Stomach smooth muscle (tissue), 2 donors: ENCODE measurements around the gene BMF.
"Not testable (repeated sequence)": the region's sequence is repeated elsewhere in the genome, so short reads cannot be mapped to it uniquely, and the experiment has no call there.

ENCODE experiments used
- H3K27ac ChIP-seq: one replicate; pipeline ENCODE4 v1.7.0; 2013; ENCODE audit warnings: mild to moderate bottlenecking, low read length, inconsistent platforms
- H3K27me3 ChIP-seq, 2 donors: one replicate each; pipeline ENCODE4 v1.7.0; 2013; ENCODE audit warnings: low read length in 2 of 2; ENCODE audit not compliant: insufficient read depth in 2 of 2, control insufficient read depth in 1 of 2
- H3K36me3 ChIP-seq, 2 donors: one replicate each; pipeline ENCODE4 v1.7.0; 2013; ENCODE audit warnings: low read length in 2 of 2; ENCODE audit not compliant: control insufficient read depth in 2 of 2, insufficient read depth in 2 of 2
- H3K4me1 ChIP-seq: one replicate; pipeline ENCODE4 v1.7.0; 2013; ENCODE audit warnings: low read length; ENCODE audit not compliant: control insufficient read depth, insufficient read depth
- H3K4me3 ChIP-seq, 2 donors: one replicate each; pipeline ENCODE4 v1.7.0; 2013; ENCODE audit warnings: low read length in 2 of 2
- H3K9ac ChIP-seq, 2 donors: one replicate each; pipeline ENCODE4 v1.7.0; 2013; ENCODE audit warnings: low read length in 2 of 2, mild to moderate bottlenecking in 1 of 2
- H3K9me3 ChIP-seq, 2 donors: one replicate each; pipeline ENCODE4 v1.7.0; 2013; ENCODE audit warnings: low read length in 2 of 2; ENCODE audit not compliant: control insufficient read depth in 2 of 2
- donor health status: healthy.
- donor health status: Pancreatic carcinoma.

Gene BMF

DNA sequence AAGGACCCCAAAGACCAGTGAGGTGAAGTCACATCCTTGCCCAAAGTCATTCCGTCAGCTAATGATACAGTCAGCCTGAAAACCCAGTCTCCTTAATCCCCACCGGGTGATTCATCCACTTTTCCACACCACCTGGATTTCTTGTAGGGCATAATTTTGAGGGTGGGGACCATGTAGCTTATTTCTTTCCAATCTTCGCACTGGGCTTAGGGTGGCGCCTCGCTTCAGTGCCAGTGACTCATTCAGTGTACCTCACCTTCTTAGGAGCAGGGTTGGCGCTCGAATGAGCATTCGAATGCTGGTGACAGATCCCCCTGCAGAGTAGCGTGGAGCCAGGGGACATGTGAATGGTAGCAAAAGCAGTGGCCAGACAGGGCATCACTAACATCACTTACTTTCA lies 24.0 kb downstream of the BMF start:
- Histone ChIP-seq H3K4me3 (no peak overlapping the region), H3K27me3 (no peaks in the 10 kb centered on the region), H3K4me1 (peaks cover 36% of the 10 kb centered on the region), H3K27ac (no peak overlapping the region), H3K9me3 (no peaks in the 10 kb centered on the region), H3K36me3 (peaks cover 0 to under 1% of the 10 kb centered on the region in 2 donors), H3K9ac (no peak overlapping the region)

DNA sequence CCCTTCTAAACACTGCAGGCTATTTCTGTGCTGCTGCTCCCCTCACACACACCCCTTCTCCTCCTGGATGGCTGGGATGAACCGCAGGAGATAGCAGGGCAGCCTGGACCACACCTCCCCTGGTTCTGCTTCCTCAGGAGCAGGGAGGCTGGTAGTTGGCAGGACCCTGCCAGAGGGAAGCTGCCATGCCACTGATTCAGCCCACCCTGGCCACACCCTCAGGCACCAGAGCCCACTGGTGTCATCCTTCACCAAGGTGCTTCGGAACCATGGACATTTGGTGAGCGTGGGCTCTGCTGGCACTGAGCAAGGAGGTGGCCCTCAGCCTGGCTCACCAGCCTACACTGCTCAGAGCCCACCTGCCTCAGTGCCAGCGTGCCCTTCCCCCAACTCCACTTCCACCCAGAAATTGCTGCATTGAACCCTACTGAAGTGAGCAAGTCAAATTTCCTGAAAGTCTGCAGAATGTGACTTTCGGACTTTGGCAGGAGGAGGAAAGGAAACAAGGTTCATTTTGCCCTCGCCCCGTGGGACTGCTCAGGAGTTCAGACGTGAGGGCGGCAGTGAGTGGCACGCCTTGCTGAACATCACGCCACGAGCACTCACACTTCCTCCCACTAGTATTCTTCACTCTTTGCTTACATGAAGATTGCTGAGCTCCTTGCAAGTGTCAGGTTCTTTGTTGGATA lies 26.3 kb downstream of the BMF start:
- H3K9me3 ChIP-seq = no peaks in the 10 kb centered on the region
- peak overlapping the region; percentile 64 for H3K27ac ChIP-seq
- no peaks in the 10 kb centered on the region for H3K27me3 ChIP-seq
- no peaks in the 10 kb centered on the region for H3K36me3 ChIP-seq
- H3K4me3 ChIP-seq = peak overlapping the region; percentile 55 to 75
- H3K9ac ChIP-seq = peak overlapping the region; percentile 39 to 68
- H3K4me1 ChIP-seq = peaks cover 24% of the 10 kb centered on the region

DNA sequence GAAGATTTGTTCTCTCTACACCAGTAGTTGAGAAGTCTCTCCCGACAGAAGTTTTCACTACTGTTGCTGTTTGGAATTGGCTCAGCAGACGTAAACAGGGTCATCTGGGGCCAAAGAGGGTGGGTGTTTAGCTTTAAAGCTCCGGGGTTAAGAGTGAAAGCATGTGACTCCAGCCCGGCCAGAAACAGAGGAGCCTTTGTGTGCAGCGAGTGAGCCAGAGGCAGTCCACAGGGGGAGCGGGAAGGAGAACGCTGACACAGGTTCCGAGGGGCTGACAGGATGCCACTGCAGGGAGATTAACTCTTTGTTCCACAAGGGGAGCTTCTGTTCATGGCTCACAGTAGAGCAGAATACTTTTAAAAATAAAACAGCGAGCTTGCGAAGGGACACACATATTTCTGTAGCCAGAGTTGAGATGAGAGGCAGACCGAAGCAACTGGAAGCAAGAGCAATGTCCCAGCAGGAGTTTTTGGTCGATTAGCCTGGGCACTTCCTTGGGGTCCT lies 26.9 kb downstream of the BMF start:
- Histone ChIP-seq H3K36me3 (no peaks in the 10 kb centered on the region), H3K27me3 (no peaks in the 10 kb centered on the region), H3K27ac (peak overlapping the region; percentile 64), H3K4me1 (peaks cover 21% of the 10 kb centered on the region), H3K9ac (peak overlapping the region; percentile 39 to 68), H3K4me3 (peak overlapping the region; percentile 55 to 75), H3K9me3 (no peaks in the 10 kb centered on the region)

DNA sequence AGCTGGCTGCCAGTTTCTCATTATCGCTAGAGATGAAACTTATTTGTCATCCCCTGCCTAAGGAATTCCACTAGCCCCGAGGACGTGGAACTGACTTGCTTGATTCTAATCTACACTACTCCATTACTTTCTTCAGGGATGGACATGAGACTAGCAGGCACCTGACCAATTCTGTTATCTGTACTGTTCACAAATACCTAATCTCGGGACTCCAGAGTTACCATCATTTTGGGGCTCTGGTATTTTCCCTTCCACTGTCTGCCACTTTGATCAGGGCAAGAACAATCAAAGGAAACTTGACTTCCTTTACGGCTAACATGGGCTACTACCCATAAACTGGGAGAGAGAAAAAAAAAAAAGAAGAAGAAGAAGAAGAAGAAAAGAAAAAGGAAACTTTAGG lies 27.8 kb downstream of the BMF start:
- no peaks in the 10 kb centered on the region for H3K36me3 ChIP-seq
- H3K9ac ChIP-seq = no peak overlapping the region
- peaks cover 17% of the 10 kb centered on the region for H3K4me1 ChIP-seq
- H3K9me3 ChIP-seq = no peaks in the 10 kb centered on the region
- H3K4me3 ChIP-seq = peak overlapping the region; percentile 5 to 9
- no peaks in the 10 kb centered on the region for H3K27me3 ChIP-seq
- H3K27ac ChIP-seq = no peak overlapping the region

DNA sequence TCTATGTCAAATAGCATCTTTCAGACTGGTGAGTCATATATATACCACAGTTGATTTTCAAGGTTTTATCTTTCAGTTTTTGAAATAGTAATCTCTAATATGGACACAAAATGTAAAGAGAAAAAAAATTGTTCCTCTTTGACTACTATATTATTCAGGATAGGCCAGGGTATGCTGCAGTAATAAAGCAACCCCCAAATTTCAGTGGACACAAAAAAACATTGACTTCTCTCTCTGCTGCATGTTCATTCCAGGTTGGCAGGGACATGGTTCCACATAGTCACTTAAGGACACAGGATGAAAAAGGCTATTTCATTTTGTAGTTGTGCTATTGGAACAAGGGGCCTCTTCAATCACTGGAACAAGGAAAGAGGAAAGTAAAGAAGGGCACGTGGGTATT lies 28.6 kb downstream of the BMF start:
- no peak overlapping the region for H3K27ac ChIP-seq
- no peaks in the 10 kb centered on the region for H3K27me3 ChIP-seq

DNA sequence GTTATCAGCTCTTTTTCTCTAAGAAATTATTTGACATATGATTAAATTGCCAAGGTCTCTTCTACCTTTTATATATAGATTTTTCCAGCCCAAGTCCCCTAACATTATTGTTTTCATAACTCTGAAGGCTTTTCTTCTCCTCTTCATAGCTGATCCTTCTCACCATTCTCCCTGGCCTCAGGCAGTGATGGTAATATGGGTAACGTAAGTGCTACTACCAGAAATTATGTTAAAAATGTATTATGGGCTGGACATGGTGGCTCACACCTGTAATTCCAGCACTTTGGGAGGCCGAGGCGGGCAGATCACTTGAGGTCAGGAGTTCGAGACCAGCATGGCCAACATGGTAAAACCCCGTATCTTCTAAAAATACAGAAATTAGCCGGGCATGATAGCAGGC lies 29.2 kb downstream of the BMF start:
- Histone ChIP-seq H3K27ac (no peak overlapping the region), H3K9me3 (no peaks in the 10 kb centered on the region), H3K4me1 (peaks cover 17% of the 10 kb centered on the region), H3K4me3 (no peak overlapping the region), H3K9ac (no peak overlapping the region), H3K27me3 (no peaks in the 10 kb centered on the region), H3K36me3 (no peaks in the 10 kb centered on the region)

More for the DNA sequence above, 28.6 kb downstream of the BMF start:
- H3K4me1 ChIP-seq = peaks cover 17% of the 10 kb centered on the region
- H3K9me3 ChIP-seq = no peaks in the 10 kb centered on the region
- H3K4me3 ChIP-seq = no peak overlapping the region
- no peak overlapping the region for H3K9ac ChIP-seq
- no peaks in the 10 kb centered on the region for H3K36me3 ChIP-seq

DNA sequence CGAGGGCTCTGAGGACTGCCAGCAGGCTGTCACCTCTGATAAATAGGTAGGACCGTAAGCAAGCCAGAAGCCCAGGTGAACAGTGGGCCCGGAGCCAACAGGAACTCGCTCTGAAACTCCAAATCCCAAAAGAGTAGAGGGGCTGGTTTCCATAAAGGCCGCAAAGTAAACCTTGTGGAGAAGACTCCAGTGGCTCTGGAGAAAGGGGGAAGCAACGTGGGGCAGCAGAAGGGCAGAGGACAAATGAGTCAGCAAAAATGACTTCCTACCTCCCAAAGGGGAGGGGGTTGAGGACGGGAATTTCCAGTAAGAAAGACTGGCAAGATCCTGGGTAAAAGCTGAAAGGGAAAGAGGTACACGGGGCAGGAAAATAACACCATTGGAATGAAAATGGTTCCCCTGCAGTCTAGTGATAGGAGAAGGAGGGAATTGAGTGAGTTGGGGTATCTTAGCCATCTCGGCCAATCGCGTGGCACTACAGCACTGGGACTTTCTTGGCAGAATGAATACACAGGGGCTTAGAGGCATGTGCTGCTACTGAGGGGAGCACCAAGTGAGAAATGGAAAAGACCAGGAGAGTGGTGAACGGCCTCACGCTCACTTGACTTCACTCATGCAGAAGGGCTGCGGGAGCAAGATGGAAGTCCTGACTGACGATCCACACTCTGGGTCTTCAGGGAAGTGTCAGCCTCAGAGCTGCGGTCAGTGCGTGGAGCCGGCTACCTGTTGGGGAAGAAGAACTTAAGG lies 33.2 kb downstream of the BMF start:
- Histone ChIP-seq H3K9me3 (no peaks in the 10 kb centered on the region), H3K4me1 (peaks cover 2% of the 10 kb centered on the region), H3K4me3 (no peak overlapping the region), H3K27ac (no peak overlapping the region), H3K36me3 (no peaks in the 10 kb centered on the region), H3K27me3 (no peaks in the 10 kb centered on the region), H3K9ac (no peak overlapping the region)

DNA sequence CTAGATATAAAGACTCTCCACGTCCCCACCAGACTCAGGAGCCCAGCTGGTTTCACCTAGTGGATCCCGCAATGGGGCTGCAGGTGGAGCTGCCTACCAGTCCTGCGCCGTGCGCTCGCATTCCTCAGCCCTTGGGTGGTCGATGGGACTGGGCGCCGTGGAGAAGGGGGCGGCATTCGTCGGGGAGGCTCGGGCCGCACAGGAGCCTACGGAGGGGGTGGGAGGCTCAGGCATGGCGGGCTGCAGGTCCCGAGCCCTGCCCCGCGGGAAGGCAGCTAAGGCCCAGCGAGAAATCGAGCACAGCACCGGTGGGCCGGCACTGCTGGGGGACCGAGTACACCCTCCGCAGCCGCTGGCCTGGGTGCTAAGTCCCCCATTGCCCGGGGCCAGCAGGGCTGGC lies 34.0 kb downstream of the BMF start:
- not testable (repeated sequence) for H3K27me3 ChIP-seq, H3K9me3 ChIP-seq, H3K4me3 ChIP-seq, H3K27ac ChIP-seq, H3K36me3 ChIP-seq, H3K9ac ChIP-seq, H3K4me1 ChIP-seq

DNA sequence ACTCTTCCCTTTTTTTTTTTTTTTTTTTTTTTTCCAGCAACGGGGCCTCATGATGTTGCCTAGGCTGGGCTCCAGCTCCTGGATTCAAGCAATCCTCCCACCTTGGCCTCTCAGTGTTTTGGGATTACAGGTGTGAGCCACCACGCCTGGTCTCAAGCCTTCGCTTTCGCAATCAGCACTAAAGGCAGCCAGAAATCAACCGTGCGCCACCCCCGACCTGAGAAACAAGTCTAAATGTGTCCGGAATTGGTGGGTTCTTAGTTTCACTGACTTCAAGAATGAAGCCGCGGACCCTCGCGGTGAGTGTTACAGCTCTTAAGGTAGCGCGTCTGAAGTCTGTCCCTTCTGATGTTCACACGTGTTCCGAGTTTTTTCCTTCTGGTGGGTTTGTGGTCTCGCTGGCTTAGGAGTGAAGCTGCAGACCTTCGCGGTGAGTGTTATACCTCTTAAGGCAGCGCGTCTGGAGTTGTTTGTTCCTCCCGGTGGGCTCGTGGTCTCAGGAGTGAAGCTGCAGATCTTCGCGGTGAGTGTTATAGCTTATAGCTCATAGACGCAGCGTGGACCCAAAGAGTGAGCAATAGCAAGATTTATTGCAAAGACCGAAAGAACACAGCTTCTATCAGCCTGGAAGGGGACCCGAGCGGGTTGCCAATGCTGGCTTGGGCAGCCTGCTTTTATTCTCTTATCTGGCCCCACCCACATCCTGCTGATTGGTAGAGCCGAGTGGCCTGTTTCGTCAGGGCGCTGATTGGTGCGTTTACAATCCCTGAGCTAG lies 34.8 kb downstream of the BMF start:
- not testable (repeated sequence) for H3K36me3 ChIP-seq, H3K27me3 ChIP-seq, H3K9ac ChIP-seq, H3K4me3 ChIP-seq, H3K4me1 ChIP-seq, H3K27ac ChIP-seq, H3K9me3 ChIP-seq

DNA sequence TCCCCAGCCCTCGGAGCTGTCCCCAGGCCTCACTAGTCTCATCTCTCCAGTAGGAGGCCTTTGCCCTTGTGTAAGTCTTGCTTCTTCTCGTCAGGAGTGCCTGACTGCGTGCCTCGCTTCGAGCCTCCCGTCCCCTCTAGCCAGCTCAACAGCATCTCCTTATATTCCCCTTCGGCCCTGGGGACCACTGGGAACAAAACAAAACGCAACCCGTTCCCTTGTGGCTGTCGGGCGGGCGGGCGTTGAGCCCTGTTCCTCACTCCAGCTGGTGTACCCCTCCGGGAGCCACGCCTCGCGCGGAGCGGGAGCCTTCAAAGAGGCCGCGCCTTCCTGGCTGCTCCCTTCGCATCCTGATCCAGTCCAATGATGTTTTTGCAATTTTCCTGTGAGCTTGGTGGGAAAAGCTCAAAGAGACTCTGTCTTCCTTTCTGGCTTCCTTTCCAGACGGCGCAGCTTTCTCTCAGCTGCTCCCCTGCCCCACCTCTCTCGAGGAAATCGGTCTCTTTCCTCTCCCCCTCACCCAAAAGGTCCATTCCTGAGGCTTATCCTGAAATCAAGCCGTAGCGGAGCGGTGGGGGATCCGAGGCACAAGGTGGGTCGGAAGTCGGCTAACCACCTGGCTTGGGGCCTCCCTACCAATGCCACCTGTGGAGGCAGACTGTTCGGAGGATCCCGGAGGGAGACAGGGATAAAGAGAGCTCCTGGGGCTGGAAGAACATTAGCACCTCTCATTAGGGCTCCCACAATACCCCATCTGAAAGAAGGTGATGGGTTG lies 36.3 kb downstream of the BMF start:
- H3K9ac ChIP-seq = no peak overlapping the region
- no peak overlapping the region for H3K4me3 ChIP-seq
- no peaks in the 10 kb centered on the region for H3K27me3 ChIP-seq
- peaks cover 14% of the 10 kb centered on the region for H3K4me1 ChIP-seq
- H3K9me3 ChIP-seq = no peaks in the 10 kb centered on the region
- no peaks in the 10 kb centered on the region for H3K36me3 ChIP-seq
- H3K27ac ChIP-seq = no peak overlapping the region
